K562 (cell line): ENCODE data around the gene FRA10AC1. TPM values are rescaled to one million over a fixed set of nuclear protein-coding genes. Genes with fewer than 3 reads are reported as not detected.

Experiments
- BRD9 ChIP-seq: fragments of 450-650 bp; IDR thresholded peaks from 2 replicates; pipeline ENCODE4 v1.6.1; 2018; ENCODE audit warnings: low read depth; ENCODE audit not compliant: partially characterized antibody
- CREB1 ChIP-seq, 2 experiments: sonication (generic) in 1 of 2; formaldehyde crosslinking in 1 of 2; IDR thresholded peaks; 2 replicates each; pipeline versions ENCODE4 v1.6.1 to v1.8.0; 2012 to 2022; ENCODE audit warnings: inconsistent platforms in 1 of 2, mild to moderate bottlenecking in 1 of 2, missing genetic modification reagents in 1 of 2, moderate library complexity in 1 of 2
- IRF2 ChIP-seq: sonication (generic); formaldehyde crosslinking; IDR thresholded peaks from 2 replicates; pipeline ENCODE4 v1.8.1; 2022; ENCODE audit warnings: mild to moderate bottlenecking, missing genetic modification reagents
- JUND ChIP-seq, 2 experiments: IDR thresholded peaks; 2 replicates in 1 of 2; 3 replicates in 1 of 2; pipeline ENCODE4 v1.6.1; 2011; ENCODE audit warnings: borderline replicate concordance in 2 of 2, low read depth in 2 of 2, low read length in 2 of 2, improper control_type of control experiment in 1 of 2, missing biosample characterization in 1 of 2, missing genetic modification characterization in 1 of 2, missing genetic modification reagents in 1 of 2
- KDM4B ChIP-seq, 2 experiments: fragments of 450-650 bp in 1 of 2; sonication (generic) in 1 of 2; IDR thresholded peaks; 2 replicates each; pipeline ENCODE4 v1.6.1; 2016 to 2017; ENCODE audit warnings: borderline replicate concordance in 2 of 2, antibody characterized with exemption in 1 of 2, low read depth in 1 of 2, mild to moderate bottlenecking in 1 of 2
- MAZ ChIP-seq, 2 experiments: fragments of 450-650 bp in 1 of 2; sonication (generic) in 1 of 2; formaldehyde crosslinking; IDR thresholded peaks in 1 of 2; conservative IDR thresholded peaks in 1 of 2; 2 replicates each; pipeline versions ENCODE4 v1.4.0 to v1.5.0; 2020; ENCODE audit warnings: mild to moderate bottlenecking in 1 of 2, missing genetic modification reagents in 1 of 2
- MEF2D ChIP-seq: conservative IDR thresholded peaks from 2 replicates; pipeline ENCODE4 v1.6.1; 2016; ENCODE audit warnings: low read depth, missing genetic modification characterization, missing compliant biosample characterization
- RAD21 ChIP-seq, 2 experiments: fragments of 250-450 bp in 1 of 2; fragments of 450-650 bp in 1 of 2; sonication (Bioruptor Pico) in 1 of 2; formaldehyde crosslinking in 1 of 2; IDR thresholded peaks in 1 of 2; conservative IDR thresholded peaks in 1 of 2; 2 replicates each; pipeline versions ENCODE4 v1.4.0 to v1.8.0; 2020 to 2022; ENCODE audit warnings: mild to moderate bottlenecking in 2 of 2, moderate library complexity in 1 of 2
- SMAD4 ChIP-seq: fragments of 250-450 bp; sonication (Bioruptor Pico); conservative IDR thresholded peaks from 2 replicates; pipeline ENCODE4 v1.8.0; 2021; ENCODE audit warnings: inconsistent platforms, mild to moderate bottlenecking, moderate library complexity
- TRIM28 ChIP-seq: fragments of 450-650 bp; IDR thresholded peaks from 2 replicates; pipeline ENCODE4 v1.6.1; 2017
- ZBTB17 ChIP-seq: fragments of 450-650 bp; formaldehyde crosslinking; IDR thresholded peaks from 2 replicates; pipeline ENCODE4 v1.4.0; 2020; ENCODE audit warnings: mild to moderate bottlenecking
- ZNF121 ChIP-seq: sonication (generic); formaldehyde crosslinking; conservative IDR thresholded peaks from 2 replicates; pipeline ENCODE4 v1.8.0; 2022; ENCODE audit warnings: missing genetic modification reagents
- ZNF766 ChIP-seq: fragments of 200-800 bp; sonication (Bioruptor generic); conservative IDR thresholded peaks from 2 replicates; pipeline ENCODE4 v1.6.1; 2016; ENCODE audit warnings: missing genetic modification characterization, missing compliant biosample characterization
- ZNF79 ChIP-seq: fragments of 250-450 bp; sonication (Bioruptor Pico); IDR thresholded peaks from 2 replicates; pipeline ENCODE4 v1.4.0; 2020; ENCODE audit warnings: low read depth, mild to moderate bottlenecking, moderate library complexity
- polyA plus RNA-seq, 8 experiments: library from polyadenylated mRNA; depleted of rRNA in 4 of 8; stranded (reverse) in 5 of 8; unstranded in 3 of 8; fragments of >200 nt; fragmentation: Nextera tagmentation in 2 of 8; fragmentation: Illumina TruSeq in 1 of 8; extraction: Ambion mirVana in 2 of 8; extraction: Trizol in 1 of 8; gene quantifications; 2 replicates each; pipeline versions ENCODE4 v1.2.1 to v1.2.3, GENCODE V29; 2011 to 2014; ENCODE audit warnings: inconsistent platforms in 1 of 8, missing spikeins in 1 of 8
- total RNA-seq, 7 experiments: library from RNA; depleted of rRNA in 6 of 7; stranded (reverse); fragments of >200 nt in 6 of 7; fragmentation: Illumina TruSeq in 2 of 7; extraction: Trizol in 2 of 7; gene quantifications; 2 replicates each; pipeline versions ENCODE4 v1.2.1 to v1.2.3, GENCODE V29; 2011 to 2021; ENCODE audit warnings: low replicate concordance in 1 of 7
- TF ChIP-seq, protein P1 (sequence below): fragments of 450-650 bp; IDR thresholded peaks from 2 replicates; pipeline ENCODE4 v1.6.1; 2016; ENCODE audit warnings: mild to moderate bottlenecking
- TF ChIP-seq, protein P2 (sequence below): fragments of 450-650 bp; IDR thresholded peaks from 2 replicates; pipeline ENCODE4 v1.6.1; 2018; ENCODE audit not compliant: partially characterized antibody
- TF ChIP-seq, protein P3 (sequence below), 2 experiments: fragments of 200-800 bp in 1 of 2; sonication (Bioruptor generic) in 1 of 2; sonication (generic) in 1 of 2; formaldehyde crosslinking in 1 of 2; IDR thresholded peaks in 1 of 2; conservative IDR thresholded peaks in 1 of 2; 2 replicates each; pipeline versions ENCODE4 v1.5.0 to v1.6.1; 2016 to 2020; ENCODE audit warnings: missing compliant biosample characterization in 1 of 2, missing genetic modification characterization in 1 of 2, missing genetic modification reagents in 1 of 2

The FRA10AC1 gene
- total and polyA plus RNA-seq, 9 of the 15 experiments (the other 6 are each of a cell fraction or from before 2014, with no cell fraction given): 4.4 to 11.8 (median 8.0) TPM

DNA sequence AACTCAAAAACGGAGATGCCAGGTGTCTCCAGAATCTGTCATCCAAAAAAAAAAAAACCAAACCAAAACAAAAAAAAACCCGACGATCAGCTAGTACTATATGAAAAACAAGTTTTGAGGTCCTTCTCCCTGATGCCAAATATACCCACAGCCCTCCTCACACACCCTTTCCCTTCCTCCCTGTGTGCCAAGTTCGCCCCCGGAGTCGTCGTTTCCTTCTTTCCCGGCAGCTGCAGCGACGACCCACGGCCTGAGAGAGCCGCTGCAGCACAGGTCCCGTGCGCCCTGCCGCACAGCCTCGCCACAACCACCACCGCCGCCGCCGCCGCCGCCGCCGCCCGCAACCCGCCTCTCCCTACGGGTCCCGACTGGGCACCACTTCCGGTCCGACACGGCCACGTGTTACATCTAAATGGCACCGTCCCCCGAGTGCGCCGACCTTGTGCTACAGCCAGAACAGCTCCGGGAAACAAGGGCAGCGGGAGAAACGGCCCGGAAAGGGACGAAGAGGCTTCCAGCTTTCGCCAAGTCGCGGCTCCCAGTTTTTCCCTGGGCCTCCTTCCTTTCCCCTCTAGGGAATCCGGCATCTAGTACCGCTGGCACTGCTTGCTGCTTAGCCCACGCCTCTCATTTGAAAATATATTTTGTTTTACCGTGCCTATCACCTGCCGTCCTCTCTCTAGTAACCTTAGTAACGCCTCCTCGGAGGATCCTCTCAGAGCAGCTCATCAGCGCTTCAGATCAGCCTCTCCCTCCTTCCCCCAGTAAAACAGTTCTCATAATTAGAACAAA, at the start of gene FRA10AC1 (continued):
- TF ChIP-seq ZNF79 (CRISPR knock-in tag) (no peak), IRF2 (CRISPR knock-in tag) (no peak), MEF2D (tag) (no peak), KDM4B (IDR thresholded peaks at IDR 0.05; ENCODE audit: borderline replicate concordance in 2 of 2, low read depth in 1 of 2) (peak in 1 of 2 experiments; percentile 90; a peak in 1 of 4 replicates), JUND (IDR thresholded peaks at IDR 0.05; ENCODE audit: borderline replicate concordance, low read depth, low read length) (peak; percentile 52; the same call in 1 of the 2 replicates), JUND (tag; IDR thresholded peaks at IDR 0.05; ENCODE audit: borderline replicate concordance, low read depth, low read length) (no peak; the same call in 2 of the 3 replicates), BRD9 (peak; percentile 54), SMAD4 (CRISPR knock-in tag) (peak; percentile 68; the same call in 1 of the 2 replicates), ZBTB17 (CRISPR knock-in tag) (no peak), ZNF121 (CRISPR knock-in tag) (no peak), RAD21 (CRISPR knock-in tag; conservative IDR thresholded peaks at IDR 0.05 in 1 of 2, IDR thresholded peaks at IDR 0.05 in 1 of 2) (peak; percentile 53 to 66), CREB1 (IDR thresholded peaks at IDR 0.05) (peak; percentile 56), CREB1 (CRISPR knock-in tag; IDR thresholded peaks at IDR 0.05) (peak; percentile 74), MAZ (CRISPR knock-in tag; conservative IDR thresholded peaks at IDR 0.05 in 1 of 2, IDR thresholded peaks at IDR 0.05 in 1 of 2) (peak; percentile 69 to 80; a peak in 3 of 4 replicates), TRIM28 (no peak), ZNF766 (CRISPR knock-in tag) (no peak)
- TF ChIP-seq, protein P1, sequence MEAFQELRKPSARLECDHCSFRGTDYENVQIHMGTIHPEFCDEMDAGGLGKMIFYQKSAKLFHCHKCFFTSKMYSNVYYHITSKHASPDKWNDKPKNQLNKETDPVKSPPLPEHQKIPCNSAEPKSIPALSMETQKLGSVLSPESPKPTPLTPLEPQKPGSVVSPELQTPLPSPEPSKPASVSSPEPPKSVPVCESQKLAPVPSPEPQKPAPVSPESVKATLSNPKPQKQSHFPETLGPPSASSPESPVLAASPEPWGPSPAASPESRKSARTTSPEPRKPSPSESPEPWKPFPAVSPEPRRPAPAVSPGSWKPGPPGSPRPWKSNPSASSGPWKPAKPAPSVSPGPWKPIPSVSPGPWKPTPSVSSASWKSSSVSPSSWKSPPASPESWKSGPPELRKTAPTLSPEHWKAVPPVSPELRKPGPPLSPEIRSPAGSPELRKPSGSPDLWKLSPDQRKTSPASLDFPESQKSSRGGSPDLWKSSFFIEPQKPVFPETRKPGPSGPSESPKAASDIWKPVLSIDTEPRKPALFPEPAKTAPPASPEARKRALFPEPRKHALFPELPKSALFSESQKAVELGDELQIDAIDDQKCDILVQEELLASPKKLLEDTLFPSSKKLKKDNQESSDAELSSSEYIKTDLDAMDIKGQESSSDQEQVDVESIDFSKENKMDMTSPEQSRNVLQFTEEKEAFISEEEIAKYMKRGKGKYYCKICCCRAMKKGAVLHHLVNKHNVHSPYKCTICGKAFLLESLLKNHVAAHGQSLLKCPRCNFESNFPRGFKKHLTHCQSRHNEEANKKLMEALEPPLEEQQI: peak; percentile 77; the same call in 1 of the 2 replicates
- TF ChIP-seq, protein P2, sequence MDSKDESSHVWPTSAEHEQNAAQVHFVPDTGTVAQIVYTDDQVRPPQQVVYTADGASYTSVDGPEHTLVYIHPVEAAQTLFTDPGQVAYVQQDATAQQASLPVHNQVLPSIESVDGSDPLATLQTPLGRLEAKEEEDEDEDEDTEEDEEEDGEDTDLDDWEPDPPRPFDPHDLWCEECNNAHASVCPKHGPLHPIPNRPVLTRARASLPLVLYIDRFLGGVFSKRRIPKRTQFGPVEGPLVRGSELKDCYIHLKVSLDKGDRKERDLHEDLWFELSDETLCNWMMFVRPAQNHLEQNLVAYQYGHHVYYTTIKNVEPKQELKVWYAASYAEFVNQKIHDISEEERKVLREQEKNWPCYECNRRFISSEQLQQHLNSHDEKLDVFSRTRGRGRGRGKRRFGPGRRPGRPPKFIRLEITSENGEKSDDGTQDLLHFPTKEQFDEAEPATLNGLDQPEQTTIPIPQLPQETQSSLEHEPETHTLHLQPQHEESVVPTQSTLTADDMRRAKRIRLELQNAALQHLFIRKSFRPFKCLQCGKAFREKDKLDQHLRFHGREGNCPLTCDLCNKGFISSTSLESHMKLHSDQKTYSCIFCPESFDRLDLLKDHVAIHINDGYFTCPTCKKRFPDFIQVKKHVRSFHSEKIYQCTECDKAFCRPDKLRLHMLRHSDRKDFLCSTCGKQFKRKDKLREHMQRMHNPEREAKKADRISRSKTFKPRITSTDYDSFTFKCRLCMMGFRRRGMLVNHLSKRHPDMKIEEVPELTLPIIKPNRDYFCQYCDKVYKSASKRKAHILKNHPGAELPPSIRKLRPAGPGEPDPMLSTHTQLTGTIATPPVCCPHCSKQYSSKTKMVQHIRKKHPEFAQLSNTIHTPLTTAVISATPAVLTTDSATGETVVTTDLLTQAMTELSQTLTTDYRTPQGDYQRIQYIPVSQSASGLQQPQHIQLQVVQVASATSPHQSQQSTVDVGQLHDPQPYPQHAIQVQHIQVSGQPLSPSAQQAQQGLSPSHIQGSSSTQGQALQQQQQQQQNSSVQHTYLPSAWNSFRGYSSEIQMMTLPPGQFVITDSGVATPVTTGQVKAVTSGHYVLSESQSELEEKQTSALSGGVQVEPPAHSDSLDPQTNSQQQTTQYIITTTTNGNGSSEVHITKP: peak; percentile 77
- TF ChIP-seq, protein P3, sequence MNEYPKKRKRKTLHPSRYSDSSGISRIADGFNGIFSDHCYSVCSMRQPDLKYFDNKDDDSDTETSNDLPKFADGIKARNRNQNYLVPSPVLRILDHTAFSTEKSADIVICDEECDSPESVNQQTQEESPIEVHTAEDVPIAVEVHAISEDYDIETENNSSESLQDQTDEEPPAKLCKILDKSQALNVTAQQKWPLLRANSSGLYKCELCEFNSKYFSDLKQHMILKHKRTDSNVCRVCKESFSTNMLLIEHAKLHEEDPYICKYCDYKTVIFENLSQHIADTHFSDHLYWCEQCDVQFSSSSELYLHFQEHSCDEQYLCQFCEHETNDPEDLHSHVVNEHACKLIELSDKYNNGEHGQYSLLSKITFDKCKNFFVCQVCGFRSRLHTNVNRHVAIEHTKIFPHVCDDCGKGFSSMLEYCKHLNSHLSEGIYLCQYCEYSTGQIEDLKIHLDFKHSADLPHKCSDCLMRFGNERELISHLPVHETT (CRISPR knock-in tag; conservative IDR thresholded peaks at IDR 0.05 in 1 of 2, IDR thresholded peaks at IDR 0.05 in 1 of 2): peak in 1 of 2 experiments; percentile 92; a peak in 2 of 4 replicates
